ENCODE data around the gene TBRG1.

Gene TBRG1

DNA sequence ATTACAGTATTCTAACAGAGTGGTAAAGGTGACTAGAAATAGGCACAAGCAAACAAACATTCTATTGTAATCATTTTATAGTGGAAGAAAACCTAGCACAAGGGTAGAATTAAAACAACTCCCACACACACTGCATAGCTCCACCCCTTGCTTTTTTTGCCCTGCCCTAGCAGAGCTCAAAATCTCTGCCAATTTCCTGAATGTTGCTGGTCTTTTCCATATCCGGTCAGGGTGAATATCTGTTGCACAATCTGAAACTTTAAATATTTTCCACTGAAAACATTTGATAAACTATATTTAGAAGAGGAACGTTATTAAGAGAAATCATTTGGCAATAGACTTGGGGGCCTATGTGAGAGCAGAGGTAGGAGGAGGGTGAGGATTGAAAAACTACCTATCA lies 53.7 kb downstream of the TBRG1 start:
- peak; percentile 74 to 89 for DNase-seq (ENCODE audit: low read depth in 2 of 2)
- TF ChIP-seq, protein P1, sequence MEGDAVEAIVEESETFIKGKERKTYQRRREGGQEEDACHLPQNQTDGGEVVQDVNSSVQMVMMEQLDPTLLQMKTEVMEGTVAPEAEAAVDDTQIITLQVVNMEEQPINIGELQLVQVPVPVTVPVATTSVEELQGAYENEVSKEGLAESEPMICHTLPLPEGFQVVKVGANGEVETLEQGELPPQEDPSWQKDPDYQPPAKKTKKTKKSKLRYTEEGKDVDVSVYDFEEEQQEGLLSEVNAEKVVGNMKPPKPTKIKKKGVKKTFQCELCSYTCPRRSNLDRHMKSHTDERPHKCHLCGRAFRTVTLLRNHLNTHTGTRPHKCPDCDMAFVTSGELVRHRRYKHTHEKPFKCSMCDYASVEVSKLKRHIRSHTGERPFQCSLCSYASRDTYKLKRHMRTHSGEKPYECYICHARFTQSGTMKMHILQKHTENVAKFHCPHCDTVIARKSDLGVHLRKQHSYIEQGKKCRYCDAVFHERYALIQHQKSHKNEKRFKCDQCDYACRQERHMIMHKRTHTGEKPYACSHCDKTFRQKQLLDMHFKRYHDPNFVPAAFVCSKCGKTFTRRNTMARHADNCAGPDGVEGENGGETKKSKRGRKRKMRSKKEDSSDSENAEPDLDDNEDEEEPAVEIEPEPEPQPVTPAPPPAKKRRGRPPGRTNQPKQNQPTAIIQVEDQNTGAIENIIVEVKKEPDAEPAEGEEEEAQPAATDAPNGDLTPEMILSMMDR (IDR thresholded peaks at IDR 0.05; ENCODE audit: low read depth, low read length) = no peak
- no peak overlapping the region for H3K4me3 ChIP-seq (replicated peaks in 1 of 2; ENCODE audit: low read depth in 2 of 2, low read length in 2 of 2)

DNA sequence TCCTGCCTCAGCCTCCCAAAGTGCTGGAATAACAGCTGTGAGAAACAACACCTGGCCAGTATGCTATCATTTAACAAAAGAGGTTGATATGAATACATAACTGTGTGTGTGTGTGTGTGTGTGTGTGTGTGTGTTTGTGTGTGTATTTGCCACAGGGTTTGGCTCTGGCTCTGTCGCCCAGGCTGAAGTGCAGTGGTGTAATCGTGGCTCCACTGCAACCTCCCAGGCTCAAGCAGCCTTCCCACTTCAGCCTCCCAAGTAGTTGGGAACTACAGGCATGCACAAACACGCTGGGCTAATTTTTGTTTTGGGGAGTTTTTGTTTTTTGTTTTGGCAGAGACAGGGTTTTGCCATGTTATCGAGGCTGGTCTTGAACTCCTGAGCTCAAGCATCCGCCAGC lies 55.8 kb downstream of the TBRG1 start:
- H3K4me3 ChIP-seq (replicated peaks in 1 of 2; ENCODE audit: low read depth in 2 of 2, low read length in 2 of 2) = no peak overlapping the region
- TF ChIP-seq, protein P1 (IDR thresholded peaks at IDR 0.05; ENCODE audit: low read depth, low read length) = no peak
- no peak for DNase-seq (ENCODE audit: low read depth in 2 of 2)

DNA sequence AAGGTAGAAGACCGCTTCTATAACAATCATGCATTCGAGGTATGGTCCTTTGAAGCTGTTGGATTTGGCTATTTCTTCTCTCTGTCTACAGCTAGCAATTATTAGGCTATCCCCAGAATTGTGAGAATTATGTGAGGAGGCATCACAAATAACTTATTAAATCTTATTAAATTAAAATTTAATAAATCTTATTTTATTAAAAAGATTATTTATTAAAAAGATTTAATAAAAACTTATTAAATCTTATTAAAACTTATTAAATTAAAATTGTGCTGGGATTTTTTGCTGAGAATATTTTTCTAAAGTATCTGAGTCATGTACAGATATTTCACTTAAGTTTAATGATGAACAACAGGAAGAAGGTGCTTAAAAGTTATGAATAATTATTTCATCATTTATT lies 58.8 kb downstream of the TBRG1 start:
- DNase-seq (ENCODE audit: low read depth in 2 of 2) = no peak
- TF ChIP-seq, protein P1 (IDR thresholded peaks at IDR 0.05; ENCODE audit: low read depth, low read length) = no peak
- no peak overlapping the region for H3K4me3 ChIP-seq (replicated peaks in 1 of 2; ENCODE audit: low read depth in 2 of 2, low read length in 2 of 2)

DNA sequence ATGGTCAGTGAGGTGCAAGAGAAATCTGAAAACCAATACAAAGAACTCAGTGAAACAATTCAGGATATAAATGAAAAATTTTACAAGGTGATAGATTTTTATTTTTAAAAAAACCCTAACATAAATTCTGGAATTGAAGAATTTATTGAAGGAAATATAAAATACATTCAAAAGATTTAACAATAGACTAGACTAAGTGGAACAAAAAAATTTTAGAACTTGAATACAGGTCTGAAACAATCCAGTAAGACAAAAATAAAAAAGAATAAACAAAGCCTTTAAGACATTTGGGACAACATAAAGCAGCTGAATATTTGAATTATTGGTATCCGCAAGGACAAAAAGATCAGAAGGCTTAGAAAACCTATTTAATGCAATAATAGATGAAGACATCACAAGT lies 59.8 kb downstream of the TBRG1 start:
- TF ChIP-seq, protein P1 (IDR thresholded peaks at IDR 0.05; ENCODE audit: low read depth, low read length) = no peak

More for the DNA sequence above, 59.8 kb downstream of the TBRG1 start:
- no peak for DNase-seq (ENCODE audit: low read depth in 2 of 2)
- H3K4me3 ChIP-seq (replicated peaks in 1 of 2; ENCODE audit: low read depth in 2 of 2, low read length in 2 of 2) = no peak overlapping the region

Data from cardiac fibroblast (primary cell).